Activated T-helper 17 cell treated with anti-CD3 and anti-CD28 coated beads, Interleukin-2, amount 50 U/mL, for 72 hours (primary cell): ENCODE measurements around the gene STUM. TPM values are rescaled to one million over a fixed set of nuclear protein-coding genes. Genes with fewer than 3 reads are reported as not detected.
A peak's percentile ranks its signal among the peaks of the same experiment; 100 is the strongest.

Experiments
- ATAC-seq: fragments of 150-1000 bp; cut with Tn5 transposase; replicated peaks from 2 replicates; pipeline ENCODE4 v1.10.0; 2021; ENCODE audit warnings: mild to moderate bottlenecking, moderate library complexity
- H3K27ac Mint-ChIP-seq: one replicate; pipeline ENCODE4 v1.8.0; 2022; ENCODE audit warnings: mixed read lengths
- H3K27me3 Mint-ChIP-seq: one replicate; pipeline ENCODE4 v1.8.0; 2022; ENCODE audit warnings: mixed read lengths
- H3K36me3 Mint-ChIP-seq: one replicate; pipeline ENCODE4 v1.8.0; 2022; ENCODE audit warnings: low read depth, mild to moderate bottlenecking, mixed read lengths
- H3K4me1 Mint-ChIP-seq: one replicate; pipeline ENCODE4 v1.8.0; 2022; ENCODE audit warnings: mixed read lengths
- H3K4me3 Mint-ChIP-seq: one replicate; pipeline ENCODE4 v1.8.0; 2022; ENCODE audit warnings: mild to moderate bottlenecking, mixed read lengths
- H3K9me3 Mint-ChIP-seq: one replicate; pipeline ENCODE4 v1.8.0; 2022; ENCODE audit warnings: mixed read lengths
- total RNA-seq, 2 donors: library from RNA; stranded (reverse); gene quantifications; one replicate each; pipeline ENCODE4 v1.2.3, GENCODE V29; 2022

The STUM gene
- total RNA-seq, 2 donors from 2014 or later: not detected

DNA sequence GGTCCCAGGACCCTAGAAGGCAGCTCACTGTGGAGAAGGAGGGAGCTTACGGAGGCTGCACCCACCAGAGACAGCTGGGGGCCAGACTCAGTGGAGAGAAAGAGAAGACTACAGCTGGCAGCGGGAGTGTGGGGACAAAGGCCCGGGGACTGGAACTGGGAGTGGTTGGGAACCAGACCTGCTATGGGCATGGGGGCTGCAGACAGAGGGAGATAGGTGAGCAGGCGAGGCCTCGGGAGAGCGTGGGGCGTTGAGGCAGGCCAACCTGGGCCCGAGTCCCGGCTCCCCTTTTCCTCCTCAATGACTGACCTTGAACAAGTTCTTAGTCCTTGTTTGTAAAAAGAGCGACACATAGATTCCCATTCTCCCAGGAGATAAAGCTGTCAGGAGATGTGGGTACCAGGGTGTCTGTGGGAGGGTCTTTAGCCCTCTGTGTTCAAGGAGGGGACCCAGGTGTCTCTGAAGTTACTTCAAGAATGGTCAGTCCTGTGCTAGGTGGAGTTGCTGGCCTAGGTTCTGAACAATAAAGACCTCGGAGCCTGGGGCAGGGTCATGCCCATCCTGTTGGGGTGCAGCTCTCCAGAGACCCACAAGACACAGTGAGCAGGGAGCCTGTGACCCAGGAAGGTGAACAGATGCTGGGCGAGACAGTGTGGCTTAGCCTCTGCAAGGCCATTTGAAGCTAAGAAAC is 102.6 kb downstream of the STUM start:
- no peaks in the 10 kb centered on the region for H3K27me3 Mint-ChIP-seq
- peaks cover 25% of the 10 kb centered on the region for H3K4me1 Mint-ChIP-seq
- no peak for ATAC-seq
- peaks cover 34% of the 10 kb centered on the region for H3K36me3 Mint-ChIP-seq
- H3K27ac Mint-ChIP-seq: peak overlapping the region; percentile 82
- no peaks in the 10 kb centered on the region for H3K9me3 Mint-ChIP-seq
- H3K4me3 Mint-ChIP-seq: no peak overlapping the region

DNA sequence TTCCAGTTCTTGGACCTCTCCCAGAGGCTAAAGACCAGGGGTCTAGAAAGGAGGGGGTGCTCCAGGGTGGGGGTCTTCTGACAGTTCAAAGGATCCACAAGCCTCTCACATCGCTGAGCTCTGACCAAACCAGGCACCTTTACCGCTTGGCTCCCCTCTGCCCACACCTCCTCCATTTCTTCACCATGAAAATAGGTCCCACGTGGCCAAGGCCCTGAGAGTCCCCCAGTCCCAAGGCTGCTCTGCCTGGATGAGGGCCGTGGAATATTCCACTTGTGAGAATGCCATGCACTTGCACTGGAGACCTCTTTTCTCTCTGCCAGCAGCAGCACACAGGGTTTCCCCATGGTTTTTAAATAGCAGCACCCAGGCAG is 103.2 kb downstream of the STUM start:
- no peak for ATAC-seq
- Mint-ChIP-seq H3K4me3 (no peak overlapping the region), H3K36me3 (peaks cover 31% of the 10 kb centered on the region), H3K4me1 (peaks cover 28% of the 10 kb centered on the region), H3K27ac (no peak overlapping the region), H3K27me3 (no peaks in the 10 kb centered on the region), H3K9me3 (no peaks in the 10 kb centered on the region)

DNA sequence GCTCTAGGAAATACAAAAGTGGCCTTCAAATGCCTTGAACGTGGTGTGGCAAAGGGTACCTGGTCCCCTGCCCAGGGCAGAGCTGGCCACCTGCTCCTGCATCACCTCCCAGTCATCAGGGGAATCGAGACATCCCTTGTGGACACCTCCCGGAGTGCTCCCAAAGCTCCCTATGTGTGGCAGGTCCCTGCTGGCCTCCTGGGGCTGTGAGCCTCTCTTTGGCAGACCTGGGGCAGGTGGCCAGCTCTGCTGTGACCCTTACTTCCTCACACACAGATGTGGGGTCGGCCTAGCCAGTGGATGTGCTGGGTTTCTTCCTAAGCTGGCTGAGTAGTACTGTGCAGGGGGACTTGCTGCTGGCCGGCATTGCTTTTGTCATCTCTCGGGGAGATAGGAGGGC is 104.0 kb downstream of the STUM start:
- no peak for ATAC-seq
- peaks cover 31% of the 10 kb centered on the region for H3K36me3 Mint-ChIP-seq
- H3K27me3 Mint-ChIP-seq: no peaks in the 10 kb centered on the region
- H3K9me3 Mint-ChIP-seq: no peaks in the 10 kb centered on the region
- peak overlapping the region; percentile 92 for H3K4me3 Mint-ChIP-seq
- no peak overlapping the region for H3K27ac Mint-ChIP-seq
- peaks cover 37% of the 10 kb centered on the region for H3K4me1 Mint-ChIP-seq

DNA sequence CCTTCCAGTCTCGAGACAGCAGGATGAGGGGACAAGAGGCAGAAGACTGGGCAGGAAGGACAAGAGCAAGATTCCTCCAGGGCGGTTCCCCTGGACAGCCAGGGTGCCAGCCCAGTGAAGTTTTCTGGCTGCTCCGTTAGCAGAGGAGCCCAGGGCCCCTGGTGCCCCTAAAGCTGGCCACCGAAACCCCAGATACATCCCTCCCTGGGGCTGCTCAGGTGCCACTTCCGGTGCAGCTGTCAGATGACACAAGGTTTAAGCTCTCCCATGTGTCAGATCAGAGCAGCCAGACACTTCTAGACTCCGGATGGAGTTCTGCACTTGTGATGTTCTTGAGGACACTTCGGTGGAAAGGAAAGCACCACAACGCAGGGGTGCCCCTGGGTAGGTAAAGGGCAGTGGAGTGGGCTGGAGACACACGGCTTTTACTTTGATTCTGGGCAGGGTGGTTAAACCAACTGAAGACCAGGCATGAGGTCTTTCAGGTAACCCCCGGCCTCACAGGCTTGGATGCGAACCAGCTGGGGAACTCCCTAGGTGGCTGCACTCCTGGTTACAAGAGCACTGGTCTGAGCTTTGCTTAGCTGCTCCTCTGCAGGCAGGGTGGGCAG is 104.9 kb downstream of the STUM start:
- H3K27ac Mint-ChIP-seq: no peak overlapping the region
- H3K27me3 Mint-ChIP-seq: no peaks in the 10 kb centered on the region
- H3K4me1 Mint-ChIP-seq: peaks cover 37% of the 10 kb centered on the region
- no peaks in the 10 kb centered on the region for H3K9me3 Mint-ChIP-seq
- peak; percentile 77 for ATAC-seq
- peaks cover 23% of the 10 kb centered on the region for H3K36me3 Mint-ChIP-seq
- H3K4me3 Mint-ChIP-seq: peak overlapping the region; percentile 92

DNA sequence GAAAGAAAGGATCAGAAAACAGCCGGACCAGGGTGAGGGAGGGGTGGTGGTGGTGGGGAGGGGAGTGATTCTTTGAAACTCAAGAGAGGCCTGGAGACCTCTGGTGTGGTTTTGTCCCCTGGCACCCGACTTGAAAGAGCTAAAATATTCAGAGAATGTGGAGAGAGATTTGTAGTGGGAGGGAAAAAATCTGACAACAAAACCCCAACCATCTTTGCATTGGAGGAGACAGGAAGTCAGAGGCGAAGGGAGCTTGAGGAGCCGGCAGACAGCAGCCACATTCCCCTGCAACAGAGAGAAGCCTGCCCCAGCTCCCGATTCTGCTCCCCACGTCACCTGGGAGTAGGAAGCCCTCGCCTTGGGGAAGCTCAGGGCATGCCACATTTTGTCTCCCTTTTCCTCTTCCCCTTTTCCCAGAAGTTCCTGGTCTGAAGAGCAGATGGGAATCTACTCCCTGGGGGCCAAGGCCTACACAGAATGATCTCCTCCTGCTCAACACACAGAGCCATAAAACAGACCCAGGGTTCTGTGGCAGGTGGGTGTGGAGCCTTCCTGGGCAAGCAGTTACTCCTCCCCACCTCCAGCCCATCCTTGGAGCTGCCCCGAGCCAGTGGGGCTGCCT is 105.6 kb downstream of the STUM start:
- peaks cover 15% of the 10 kb centered on the region for H3K36me3 Mint-ChIP-seq
- peak overlapping the region; percentile 92 for H3K4me3 Mint-ChIP-seq
- ATAC-seq: peak; percentile 28
- no peaks in the 10 kb centered on the region for H3K9me3 Mint-ChIP-seq
- H3K27me3 Mint-ChIP-seq: no peaks in the 10 kb centered on the region
- peaks cover 38% of the 10 kb centered on the region for H3K4me1 Mint-ChIP-seq
- no peak overlapping the region for H3K27ac Mint-ChIP-seq

DNA sequence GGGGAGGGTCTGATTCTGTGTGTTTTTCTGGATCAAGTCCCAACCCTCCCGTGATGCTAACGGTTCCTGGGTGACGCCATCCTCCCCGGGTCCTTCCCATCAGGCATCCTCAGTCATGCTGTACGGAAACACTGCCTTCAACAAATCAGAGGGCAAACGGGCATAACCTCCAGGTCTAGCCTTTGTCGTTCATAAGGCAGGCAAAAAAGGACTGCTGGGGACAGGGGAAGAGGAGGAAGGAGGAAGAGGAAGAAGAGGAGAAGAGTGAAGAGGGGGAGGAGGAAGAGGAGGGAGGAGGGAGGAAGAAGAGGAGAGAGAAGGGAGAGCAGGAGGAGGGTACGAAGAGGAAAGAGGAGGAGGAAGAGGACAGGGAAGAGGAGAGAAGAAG is 106.1 kb downstream of the STUM start:
- Mint-ChIP-seq H3K4me3 (peak overlapping the region; percentile 92), H3K4me1 (peaks cover 39% of the 10 kb centered on the region), H3K27ac (no peak overlapping the region), H3K9me3 (no peaks in the 10 kb centered on the region), H3K36me3 (peaks cover 11% of the 10 kb centered on the region), H3K27me3 (no peaks in the 10 kb centered on the region)
- ATAC-seq: peak; percentile 11

DNA sequence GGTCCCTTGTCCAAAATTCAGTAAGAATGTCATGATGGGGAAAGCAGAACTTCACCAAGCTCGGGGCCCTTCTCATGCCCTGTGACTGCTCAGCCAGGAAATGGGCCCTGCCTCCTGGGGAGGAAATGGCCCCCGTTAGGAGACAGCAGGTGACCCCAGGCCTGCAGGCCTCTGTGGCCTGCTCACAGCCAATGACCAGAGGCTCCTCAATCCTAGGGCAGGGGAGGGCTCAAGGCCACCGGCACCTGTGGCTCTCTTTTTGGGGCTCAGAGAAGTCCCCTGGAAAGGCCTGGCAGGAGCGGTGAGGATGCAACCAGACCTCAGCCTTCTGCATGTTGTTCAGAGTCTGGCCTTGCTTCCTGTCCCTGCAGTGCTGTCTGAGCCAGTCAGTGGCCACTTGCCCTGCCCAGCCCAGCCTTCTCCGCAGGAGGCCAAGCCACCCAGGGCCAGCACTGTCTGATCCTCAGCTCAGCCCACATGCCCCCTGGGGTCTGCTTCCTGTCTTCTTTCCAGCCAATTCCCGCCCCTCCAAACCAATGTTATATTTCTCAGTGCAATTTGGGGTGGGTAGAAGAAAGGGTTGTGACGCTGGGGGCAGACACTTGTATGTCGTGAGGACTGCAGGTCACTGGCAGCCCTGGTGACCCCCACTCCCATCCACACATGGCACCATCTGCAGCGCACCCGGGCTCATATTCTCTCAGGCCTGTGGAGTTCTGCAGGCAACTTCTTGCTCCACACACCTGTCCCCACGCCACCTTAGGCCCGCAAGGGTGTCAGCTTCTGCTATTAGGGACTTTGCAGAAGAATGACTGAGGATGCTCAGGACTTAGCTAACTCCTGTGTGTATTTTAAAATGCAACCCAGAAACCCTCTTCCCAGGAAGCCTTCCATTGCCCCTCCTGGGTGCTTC is 106.9 kb downstream of the STUM start:
- peak; percentile 25 for ATAC-seq

DNA sequence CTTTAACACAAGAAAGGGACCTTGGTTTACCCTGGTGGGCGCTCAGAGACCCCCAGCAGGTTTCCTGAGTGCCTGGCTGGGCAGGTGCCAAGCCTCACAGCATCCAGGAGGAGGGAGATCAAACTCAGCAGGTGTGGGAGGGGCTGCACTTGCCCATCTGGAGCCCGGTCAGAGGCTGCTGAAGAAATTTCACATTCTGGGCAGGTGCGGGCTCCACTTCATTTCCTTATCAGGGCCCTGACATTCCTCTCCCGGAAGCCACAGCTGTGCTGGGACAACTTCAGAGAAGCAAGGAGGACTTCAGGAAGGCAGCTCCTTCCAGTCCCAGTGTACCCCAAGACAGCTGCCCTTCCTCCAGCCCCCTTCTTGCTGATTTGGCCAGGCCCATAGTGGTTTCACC is 107.6 kb downstream of the STUM start:
- Mint-ChIP-seq H3K4me3 (peak overlapping the region; percentile 92), H3K27ac (no peak overlapping the region), H3K9me3 (no peaks in the 10 kb centered on the region), H3K27me3 (no peaks in the 10 kb centered on the region), H3K36me3 (peaks cover 19% of the 10 kb centered on the region), H3K4me1 (peaks cover 47% of the 10 kb centered on the region)
- ATAC-seq: no peak

More for the DNA sequence above, 106.9 kb downstream of the STUM start:
- Mint-ChIP-seq H3K4me3 (peak overlapping the region; percentile 92), H3K4me1 (peaks cover 45% of the 10 kb centered on the region), H3K9me3 (no peaks in the 10 kb centered on the region), H3K27ac (no peak overlapping the region), H3K36me3 (peaks cover 14% of the 10 kb centered on the region), H3K27me3 (no peaks in the 10 kb centered on the region)

DNA sequence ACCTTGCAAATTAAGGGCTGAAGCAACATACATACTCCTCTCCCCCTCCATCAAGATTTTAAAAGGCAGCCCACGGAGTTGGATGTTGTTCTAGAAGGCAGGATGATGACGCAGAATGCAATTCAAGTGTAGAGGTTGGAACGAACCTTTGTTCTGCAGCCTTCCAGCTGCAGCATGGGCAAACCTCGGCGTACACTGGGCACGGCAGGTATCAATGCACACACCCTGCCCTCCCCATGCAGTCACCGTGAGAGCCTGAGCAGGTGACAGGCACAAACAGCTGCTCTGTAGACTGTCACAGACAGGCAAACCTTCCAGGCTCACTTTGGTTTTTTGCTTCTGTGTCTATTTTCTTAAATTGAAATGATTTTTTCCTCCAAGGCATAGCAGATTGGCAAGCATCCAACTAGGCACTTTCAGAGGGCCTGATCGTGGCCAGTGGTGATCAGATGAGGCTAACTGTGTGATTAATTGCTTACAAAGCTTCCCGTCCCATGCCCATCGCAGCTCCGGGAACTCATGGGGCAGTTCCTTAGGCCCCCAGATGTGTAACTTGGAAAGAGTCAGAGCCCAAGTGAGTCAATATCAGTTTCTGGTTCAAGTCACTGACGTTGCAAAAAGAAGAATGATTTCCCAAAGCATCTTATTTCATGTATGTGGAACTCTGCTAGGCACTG is 108.2 kb downstream of the STUM start:
- H3K27me3 Mint-ChIP-seq: no peaks in the 10 kb centered on the region
- H3K27ac Mint-ChIP-seq: no peak overlapping the region
- no peaks in the 10 kb centered on the region for H3K9me3 Mint-ChIP-seq
- peak overlapping the region; percentile 92 for H3K4me3 Mint-ChIP-seq
- peaks cover 23% of the 10 kb centered on the region for H3K36me3 Mint-ChIP-seq
- peaks cover 52% of the 10 kb centered on the region for H3K4me1 Mint-ChIP-seq
- ATAC-seq: peak; percentile 16

DNA sequence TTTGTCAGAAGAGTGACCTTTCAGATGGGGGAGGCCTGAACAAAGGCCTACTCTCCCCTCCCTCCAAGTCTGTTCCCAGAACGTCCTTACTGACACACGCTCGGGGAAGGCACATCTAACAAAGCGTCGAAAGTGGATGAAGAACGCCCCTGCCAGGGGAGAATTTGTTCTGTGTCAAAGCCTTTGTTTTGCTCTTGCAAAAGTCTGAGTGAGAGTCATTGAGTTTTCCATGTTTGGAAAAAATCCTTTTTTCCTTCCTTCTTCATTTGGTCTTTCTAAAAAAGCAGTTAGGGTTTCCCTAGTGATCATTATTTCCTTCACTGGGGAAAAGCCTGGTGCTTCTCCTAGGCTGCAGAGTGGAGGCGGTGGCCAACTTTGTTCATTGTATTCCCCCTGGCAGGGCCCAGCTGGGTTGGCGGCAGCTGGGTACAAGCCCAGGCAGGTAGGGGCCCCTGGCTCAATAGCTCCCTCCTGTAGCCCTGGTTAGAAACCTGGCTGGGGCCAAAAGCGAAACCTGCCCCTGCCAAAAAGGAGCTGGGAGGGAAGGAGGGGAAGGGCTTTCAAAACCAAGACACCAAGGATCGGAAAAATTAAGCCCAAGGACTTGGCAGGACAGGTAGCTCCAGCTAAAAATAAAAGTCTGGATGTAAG is 109.5 kb downstream of the STUM start:
- peak overlapping the region; percentile 92 for H3K4me3 Mint-ChIP-seq
- H3K9me3 Mint-ChIP-seq: no peaks in the 10 kb centered on the region
- no peaks in the 10 kb centered on the region for H3K27me3 Mint-ChIP-seq
- H3K27ac Mint-ChIP-seq: no peak overlapping the region
- no peak for ATAC-seq
- H3K36me3 Mint-ChIP-seq: peaks cover 29% of the 10 kb centered on the region
- H3K4me1 Mint-ChIP-seq: peaks cover 62% of the 10 kb centered on the region

DNA sequence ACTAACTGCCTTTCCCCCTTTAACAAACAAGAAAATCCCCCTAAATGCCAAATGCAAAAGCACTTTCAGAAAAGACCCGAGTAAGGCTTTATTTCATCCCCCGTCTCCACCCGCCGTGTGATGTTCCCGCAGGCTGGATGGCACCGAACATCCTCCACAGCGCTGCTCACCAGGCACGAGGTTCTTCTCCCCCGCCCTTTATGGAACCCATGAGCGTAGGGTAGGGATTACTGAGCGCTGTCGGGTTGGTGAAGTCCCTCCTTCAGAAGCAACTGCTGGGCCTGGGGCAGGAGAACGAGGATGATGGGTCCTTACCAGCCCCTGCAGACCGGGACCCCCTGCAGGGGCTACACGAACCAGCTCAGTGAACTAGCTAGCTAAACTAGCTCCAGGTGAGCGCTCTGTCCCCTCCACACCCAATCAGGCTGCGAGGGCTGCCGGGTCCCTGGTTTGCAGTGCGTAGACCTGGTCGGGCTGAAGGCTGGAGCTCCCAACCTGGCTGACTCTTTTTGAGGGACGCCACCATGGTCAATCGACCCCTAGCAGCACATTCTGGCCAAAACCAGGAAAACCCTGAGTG is 110.1 kb downstream of the STUM start:
- no peaks in the 10 kb centered on the region for H3K9me3 Mint-ChIP-seq
- H3K36me3 Mint-ChIP-seq: peaks cover 29% of the 10 kb centered on the region
- H3K27me3 Mint-ChIP-seq: no peaks in the 10 kb centered on the region
- H3K4me3 Mint-ChIP-seq: peak overlapping the region; percentile 25
- no peak for ATAC-seq
- H3K27ac Mint-ChIP-seq: peak overlapping the region; percentile 95
- H3K4me1 Mint-ChIP-seq: peaks cover 64% of the 10 kb centered on the region
